Left ventricle myocardium superior (tissue), 1 donor: ENCODE results near the gene SBF1. TPM values are rescaled to one million over a fixed set of nuclear protein-coding genes. Genes with fewer than 3 reads are reported as not detected.
"Not testable (repeated sequence)": the region's sequence is repeated elsewhere in the genome, so short reads cannot be mapped to it uniquely, and the experiment has no call there.

ENCODE experiments used
- ATAC-seq: fragments of 200-7000 bp; cut with Tn5 transposase; one replicate; pipeline ENCODE4 v1.9.1; 2020; ENCODE audit warnings: mild to moderate bottlenecking, moderate library complexity
- DNase-seq: peaks from one replicate; pipeline ENCODE4 v3.0.0-alpha.2; 2020
- intact Hi-C: fragments of 100-400 bp; cut with micrococcal nuclease; formaldehyde crosslinking; loops from one replicate; pipeline ENCODE4 v1.11.0; 2022
- total RNA-seq: library from RNA; stranded (reverse); fragmentation: NEBNext Ultra II Directional; extraction: Animal tissue kit (Norgen Biotek cat#: 25700); gene quantifications from one replicate; pipeline ENCODE4 v1.2.1, GENCODE V29; 2021
- donor health status: DM: no; HTN: yes; CAD: no; lungs with severe emphysema.

Gene SBF1
- total RNA-seq, 1 donor from 2014 or later: 55.5 TPM

GRCh38 chr22:50438305-50439275 is 36.2 kb downstream of the SBF1 start:
- intact Hi-C loops: no loop called here
- ATAC-seq (no peak), DNase-seq (peak; percentile 23)

DNA sequence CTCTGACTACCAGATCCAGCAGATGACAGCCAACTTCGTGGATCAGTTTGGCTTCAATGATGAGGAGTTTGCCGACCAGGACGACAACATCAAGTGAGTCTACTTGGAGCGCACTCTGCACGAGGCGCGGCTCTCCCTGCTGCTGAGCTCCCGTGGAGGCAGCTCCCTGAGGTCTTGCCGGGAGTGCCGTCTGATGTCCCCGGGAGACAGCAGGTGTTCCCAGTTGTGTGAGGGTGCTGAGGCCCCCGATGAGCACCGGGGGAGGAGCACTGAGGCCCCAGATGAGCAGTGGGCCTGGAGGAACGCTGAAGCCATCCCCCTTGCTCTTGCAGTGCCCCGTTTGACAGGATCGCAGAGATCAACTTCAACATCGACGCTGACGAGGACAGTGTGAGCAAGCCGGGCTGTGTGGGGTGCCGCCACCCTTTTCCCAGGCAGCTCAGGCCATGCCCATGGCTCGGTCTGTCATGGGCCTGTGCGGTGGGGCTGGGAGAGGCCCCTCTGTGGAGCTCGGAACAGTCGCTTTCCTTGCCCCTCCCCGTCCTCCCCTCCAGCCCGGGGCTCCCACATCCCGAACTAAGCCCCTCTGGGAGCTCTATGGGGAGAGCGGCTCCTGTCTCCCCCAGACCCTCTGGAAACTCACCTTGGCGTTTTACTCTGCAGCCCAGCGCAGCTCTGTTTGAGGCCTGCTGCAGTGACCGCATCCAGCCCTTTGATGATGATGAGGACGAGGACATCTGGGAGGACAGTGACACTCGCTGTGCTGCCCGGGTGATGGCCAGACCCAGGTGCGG is 37.1 kb downstream of the SBF1 start:
- intact Hi-C loops: no loop called here
- DNase-seq (peak; percentile 26), ATAC-seq (no peak)

GRCh38 chr22:50436841-50437341 is 37.9 kb downstream of the SBF1 start:
- no peak for ATAC-seq
- no peak for DNase-seq
- intact Hi-C loops: no loop called here

- DNase-seq (peak; percentile 15), ATAC-seq (no peak)
- intact Hi-C loops: no loop called here
Measured at GRCh38 chr22:50436015-50436830, 38.6 kb downstream of the SBF1 start.

- no peak for DNase-seq
- intact Hi-C loops: no loop called here
- ATAC-seq: no peak
Measured at GRCh38 chr22:50435291-50436014, 39.4 kb downstream of the SBF1 start.

DNA sequence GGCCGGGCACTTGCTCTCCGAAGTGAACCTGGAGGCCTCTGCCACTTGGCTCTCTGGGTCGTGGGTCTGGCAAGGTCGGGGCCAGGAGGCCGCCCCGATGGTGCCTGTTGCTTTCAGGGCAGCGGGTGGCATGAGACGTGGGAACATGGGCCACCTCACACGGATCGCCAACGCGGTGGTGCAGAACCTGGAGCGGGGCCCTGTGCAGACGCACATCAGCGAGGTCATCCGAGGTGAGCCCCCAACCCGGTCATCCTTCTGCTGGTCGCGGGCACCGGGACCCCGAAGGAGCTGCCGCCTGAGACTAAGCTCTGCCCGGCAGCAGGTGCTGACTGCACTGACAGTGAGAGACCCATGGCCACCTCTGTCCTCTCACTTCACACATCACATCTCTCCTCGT is 40.0 kb downstream of the SBF1 start:
- intact Hi-C loops: no loop called here
- DNase-seq: peak; percentile 29
- no peak for ATAC-seq

GRCh38 chr22:50432877-50433510 is 41.8 kb downstream of the SBF1 start:
- intact Hi-C loops, ATAC-seq: not testable (repeated sequence)
- DNase-seq: peak; percentile 13

GRCh38 chr22:50432131-50432876 is 42.5 kb downstream of the SBF1 start:
- DNase-seq: peak; percentile 10
- ATAC-seq: no peak
- intact Hi-C loops: no loop called here

GRCh38 chr22:50425179-50425916 is 49.5 kb downstream of the SBF1 start:
- intact Hi-C loops: no loop called here
- DNase-seq: no peak
- ATAC-seq: no peak

DNA sequence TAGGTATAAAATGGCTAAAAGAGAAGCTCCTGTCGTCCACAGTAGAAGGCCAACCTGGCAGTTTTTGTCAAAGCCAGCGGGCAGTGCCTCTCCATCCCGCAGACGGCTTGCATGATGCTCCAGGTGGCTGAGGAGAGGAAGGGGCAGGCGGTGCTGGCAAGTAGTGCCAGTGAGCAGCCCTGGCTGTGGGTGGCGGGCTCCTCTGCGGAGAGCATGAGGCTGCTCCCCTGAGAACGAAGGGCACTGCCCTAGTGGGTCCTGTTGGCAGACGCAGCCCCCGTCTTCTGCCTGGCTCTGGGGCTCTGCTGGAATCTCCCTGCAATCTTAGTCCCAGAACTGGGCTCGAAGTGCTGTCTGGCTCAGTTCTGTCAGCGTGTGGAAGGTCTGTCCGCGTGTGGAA is 50.9 kb downstream of the SBF1 start:
- no peak for DNase-seq
- no peak for ATAC-seq
- intact Hi-C loops: no loop called here

DNA sequence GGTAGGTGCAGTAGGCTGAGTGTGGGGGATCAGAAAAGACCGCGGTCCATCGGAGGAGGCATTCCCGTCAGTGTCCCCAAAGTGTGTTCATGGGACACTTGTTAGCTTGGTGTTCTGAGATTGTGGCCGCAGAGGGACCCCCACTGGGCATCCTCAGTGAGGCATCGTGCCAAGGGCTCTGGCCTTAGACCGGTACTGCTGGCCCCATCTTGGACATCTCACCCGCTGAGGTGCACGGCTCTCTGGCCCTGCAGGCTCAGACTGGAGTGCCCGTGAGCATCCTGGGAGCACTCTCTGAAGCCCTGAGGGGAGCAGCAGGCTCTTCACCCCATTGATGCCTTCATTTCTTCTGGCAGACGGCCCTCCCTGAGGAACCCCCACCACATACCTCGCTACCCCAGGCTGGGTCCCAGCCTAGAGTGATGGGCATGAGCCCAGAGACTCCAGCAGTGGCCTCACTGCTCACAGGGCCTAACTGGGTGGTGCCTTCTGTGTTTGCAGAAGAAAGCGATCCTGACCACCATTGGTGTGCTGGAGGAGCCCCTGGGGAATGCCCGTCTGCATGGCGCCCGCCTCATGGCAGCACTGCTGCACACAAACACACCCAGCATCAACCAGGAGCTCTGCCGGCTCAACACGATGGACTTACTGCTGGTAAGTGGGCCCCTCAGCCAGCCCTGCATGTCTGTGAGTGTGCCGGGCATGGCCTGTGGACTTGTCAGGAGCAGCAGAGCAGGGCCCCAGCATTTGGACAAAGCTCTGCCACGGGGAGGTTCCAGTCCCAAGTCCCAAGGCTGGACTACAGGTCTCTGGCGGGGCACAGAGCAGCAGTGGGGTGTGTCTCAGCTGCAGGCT is 51.6 kb downstream of the SBF1 start:
- DNase-seq: no peak
- intact Hi-C loops: no loop called here
- no peak for ATAC-seq

DNA sequence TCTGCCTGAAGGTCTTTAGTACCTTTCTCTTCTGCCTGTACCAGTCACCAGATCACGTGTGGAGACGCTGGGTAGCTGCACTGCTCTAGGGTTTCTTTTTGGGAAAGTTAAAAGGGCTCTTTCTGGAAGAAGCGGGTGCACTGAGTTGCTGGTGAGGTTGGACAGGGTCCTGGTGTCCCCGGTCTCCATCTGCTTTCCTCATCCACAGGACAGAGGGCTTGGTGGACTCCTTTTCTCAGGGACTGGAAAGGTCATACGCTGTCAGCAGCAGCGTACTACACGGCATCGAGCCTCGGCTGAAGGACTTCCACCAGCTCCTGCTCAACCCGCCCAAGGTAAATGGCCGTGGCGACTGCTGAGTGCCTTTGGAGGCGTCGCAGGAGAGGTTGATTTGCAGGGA is 52.8 kb downstream of the SBF1 start:
- intact Hi-C loops: no loop called here
- DNase-seq (no peak), ATAC-seq (no peak)

- intact Hi-C loops: no loop called here
- ATAC-seq (no peak), DNase-seq (no peak)
Measured at GRCh38 chr22:50420581-50420980, 54.3 kb downstream of the SBF1 start.

DNA sequence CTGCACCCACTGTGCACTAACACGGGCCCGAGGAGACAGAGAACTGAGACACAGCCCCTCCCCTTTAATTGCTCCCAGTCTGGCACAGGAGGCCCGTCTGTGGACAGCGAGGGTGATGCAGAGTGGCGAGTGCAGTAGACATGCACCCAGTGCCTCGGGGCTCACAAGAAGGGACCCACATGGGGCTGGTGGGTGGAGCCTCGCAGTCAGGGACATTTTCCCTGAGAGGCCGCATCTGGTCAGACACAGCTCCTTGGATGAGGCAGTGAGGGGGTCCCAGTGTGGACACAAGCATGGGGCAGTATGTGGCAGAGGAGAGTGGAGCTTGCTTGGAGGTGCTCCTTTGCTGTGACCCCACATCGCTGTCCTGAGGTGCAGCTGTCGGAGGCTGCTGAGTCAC is 54.8 kb downstream of the SBF1 start:
- DNase-seq: no peak
- ATAC-seq: no peak
- intact Hi-C loops: no loop called here

GRCh38 chr22:50419116-50419515 is 55.7 kb downstream of the SBF1 start:
- no peak for DNase-seq
- intact Hi-C loops: no loop called here
- ATAC-seq: no peak

DNA sequence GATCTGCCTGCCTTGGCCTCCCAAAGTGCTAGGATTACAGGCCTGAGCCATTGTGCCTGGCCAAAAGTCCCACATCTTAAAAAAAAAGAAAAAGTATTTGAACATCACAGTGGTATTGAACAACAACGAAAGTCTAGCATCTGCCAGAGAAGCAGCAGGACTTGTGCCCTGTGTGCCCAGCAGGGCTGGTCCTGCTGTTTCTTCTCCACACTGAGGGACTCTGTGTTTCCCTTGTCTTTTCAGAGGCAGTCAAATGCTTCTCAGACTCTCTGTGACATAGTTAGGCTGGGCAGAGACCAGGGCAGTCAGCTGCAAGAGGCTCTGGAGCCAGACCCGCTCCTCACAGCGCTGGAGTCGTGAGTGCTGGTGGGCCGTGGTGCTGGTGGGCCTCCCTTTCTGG is 56.2 kb downstream of the SBF1 start:
- no peak for ATAC-seq
- DNase-seq: no peak
- intact Hi-C loops: no loop called here
